Posterior vena cava (tissue), 2 donors: ENCODE data around the gene H1-8. TPM values are rescaled to one million over a fixed set of nuclear protein-coding genes. Genes with fewer than 3 reads are reported as not detected.
"Not testable (repeated sequence)": the region's sequence is repeated elsewhere in the genome, so short reads cannot be mapped to it uniquely, and the experiment has no call there.

ENCODE experiments used
- DNase-seq: peaks from one replicate; pipeline ENCODE4 v3.0.0-alpha.2; 2020; ENCODE audit warnings: low spot score
- intact Hi-C, 2 donors: fragments of 100-400 bp; cut with DNase I; formaldehyde crosslinking; loops; one replicate each; pipeline versions ENCODE4 v1.14.1 to v1.14.2; 2022 to 2023
- long read RNA-seq, 2 donors: library from polyadenylated mRNA; unstranded; transcript quantifications; one replicate each; pipeline ENCODE4 v2.0.0, GENCODE V29; 2020 to 2021
- total RNA-seq, 2 donors: library from RNA; stranded (reverse); fragmentation: NEBNext Ultra II Directional; extraction: Animal tissue kit (Norgen Biotek cat#: 25700); gene quantifications; one replicate each; pipeline ENCODE4 v1.2.1, GENCODE V29; 2021
- donor health status: DM: yes; HTN: yes; CAD: no.
- donor health status: DM: yes; HTN: yes; CAD: no.

H1-8 gene
- not detected for total RNA-seq
- long read RNA-seq, donor 1, result 0 reads
- long read RNA-seq, donor 2, result 0 reads

DNA sequence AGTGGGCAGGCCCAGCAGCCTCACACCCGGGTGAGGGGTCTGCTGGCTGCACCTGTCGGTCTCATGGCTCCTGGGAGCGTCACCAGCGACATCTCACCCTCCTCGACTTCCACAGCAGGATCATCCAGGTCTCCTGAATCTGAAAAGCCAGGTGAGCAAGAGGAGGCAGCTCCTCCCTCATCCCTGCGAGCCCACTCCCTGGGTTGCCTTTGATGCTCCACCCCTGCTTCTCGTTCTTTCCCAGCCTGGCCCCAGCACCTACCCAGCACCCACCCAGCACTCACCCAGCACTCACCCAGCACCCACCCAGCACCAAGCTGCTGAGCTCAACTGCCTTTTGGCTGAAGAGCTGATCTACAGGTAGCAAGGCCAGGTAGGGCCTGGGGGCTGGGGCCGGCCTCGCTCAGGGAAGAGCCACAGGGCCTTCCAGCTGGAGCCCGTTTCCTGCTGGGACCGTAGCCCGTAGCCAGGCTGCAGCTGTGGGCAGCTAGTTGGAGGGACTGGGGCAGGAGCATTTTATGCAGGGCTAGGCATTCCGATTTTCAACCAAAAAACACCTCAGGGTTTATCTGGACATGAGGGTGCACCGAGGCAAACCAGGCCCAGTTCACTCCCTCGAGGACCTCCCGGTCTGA lies at the start of gene H1-8:
TSS of gene H1-8 (plus strand) at position 20 of the 635 bp plus-strand sequence. CDS start at position 64, 44 bp downstream.
- no peak for DNase-seq
- intact Hi-C loops, result no loop called here

GRCh38 chr3:129493206-129493605 lies 49.8 kb upstream of the H1-8 start:
- intact Hi-C loops, result no loop called here
- no peak for DNase-seq

DNA sequence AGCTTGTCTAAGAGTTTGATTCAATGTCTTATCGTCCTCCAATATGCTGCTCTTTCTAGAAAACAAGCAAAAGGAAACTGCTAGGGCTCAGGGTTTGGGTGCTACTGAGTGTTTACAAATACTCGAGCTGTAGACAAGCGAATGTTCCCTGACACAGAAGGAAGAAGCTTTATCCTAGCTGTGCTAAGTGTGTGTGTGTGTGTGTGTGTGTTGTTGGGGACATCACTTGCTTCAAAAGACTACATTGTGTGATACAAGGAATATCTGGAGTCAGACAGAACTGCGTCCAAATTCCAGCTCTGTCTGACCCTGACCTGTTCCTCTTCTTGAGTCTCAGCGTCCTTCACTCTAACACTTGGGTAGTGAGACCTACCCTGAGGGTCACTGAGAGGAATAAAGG lies 48.5 kb upstream of the H1-8 start:
- DNase-seq, intact Hi-C loops: not testable (repeated sequence)

GRCh38 chr3:129495006-129495639 lies 47.9 kb upstream of the H1-8 start:
- DNase-seq, result peak; percentile 65
- intact Hi-C loops, result not testable (repeated sequence)

DNA sequence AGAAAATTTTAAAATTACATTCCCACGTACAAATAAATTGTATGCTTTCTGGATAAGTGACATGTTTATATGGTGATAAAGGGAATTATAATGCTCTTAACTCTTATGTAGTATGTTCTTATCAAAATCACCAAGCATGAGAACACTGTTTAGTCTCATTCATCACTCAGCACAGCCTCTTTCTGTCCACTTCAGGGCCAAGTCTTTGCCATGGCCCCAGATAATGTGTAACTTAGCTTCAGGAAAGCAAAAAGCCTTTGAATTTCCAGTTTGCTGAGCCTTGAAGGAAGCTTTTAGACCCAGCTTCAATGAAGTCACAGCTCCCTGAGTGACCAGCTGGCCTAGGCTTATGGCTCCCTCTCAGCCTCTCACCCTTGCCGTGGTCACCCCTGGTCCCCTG lies 45.1 kb upstream of the H1-8 start:
- intact Hi-C loops, DNase-seq: not testable (repeated sequence)

DNA sequence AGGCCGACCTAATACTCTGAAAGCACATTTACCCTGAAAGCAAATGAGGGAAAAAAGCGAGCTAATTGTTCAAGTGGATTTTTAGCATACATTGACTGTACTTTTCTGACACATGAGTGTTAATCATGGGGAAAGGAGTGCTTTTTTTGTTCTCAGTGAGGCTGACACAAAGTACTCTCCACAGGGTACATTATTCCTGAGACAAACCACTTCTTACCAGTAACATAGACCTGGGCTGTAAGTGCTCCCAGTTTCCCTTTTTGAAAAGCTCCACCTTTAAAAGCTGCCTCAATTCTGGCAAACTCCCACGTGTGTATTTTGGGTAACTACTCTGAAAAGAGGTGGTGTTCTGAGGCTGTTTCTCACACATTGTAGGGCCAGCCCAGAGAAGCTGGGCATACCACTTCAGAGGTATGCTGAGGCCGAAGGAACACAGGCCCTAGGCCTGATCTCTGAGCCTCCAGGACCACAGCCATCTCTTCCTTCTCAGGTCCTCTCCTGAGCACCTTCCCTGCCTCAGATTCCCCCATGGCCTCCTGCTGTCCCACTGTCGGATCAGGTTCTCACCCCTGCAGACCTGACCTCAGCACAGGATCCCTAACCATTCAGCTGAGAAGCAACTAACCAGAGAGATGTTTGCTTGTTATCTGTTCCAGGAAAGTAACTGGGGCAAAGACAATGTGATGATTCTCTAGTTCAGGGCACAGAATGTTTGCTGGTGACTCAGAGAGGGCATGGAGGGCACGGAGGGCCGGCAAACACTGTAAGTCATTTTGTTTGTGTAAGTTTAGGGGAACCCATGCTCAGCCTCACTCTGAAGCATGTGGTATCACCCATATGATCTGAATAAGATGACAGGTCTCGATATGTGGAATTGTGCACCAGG lies 44.1 kb upstream of the H1-8 start:
- DNase-seq, intact Hi-C loops: not testable (repeated sequence)

GRCh38 chr3:129499604-129500333 lies 43.2 kb upstream of the H1-8 start:
- DNase-seq, result not testable (repeated sequence)
- intact Hi-C loops, result loop anchor here in 1 of 2 donors (5.0 kb wide), 1 partner anchor 108 kb away; the partner anchor contains the start of gene PLXND1

- intact Hi-C loops, result loop anchor here in 1 of 2 donors (5.0 kb wide), 1 partner anchor 107 kb away; the partner anchor contains the start of gene PLXND1
- DNase-seq, result no peak
These were observed 42.7 kb upstream of the H1-8 start for GRCh38 chr3:129500334-129500658.

GRCh38 chr3:129501630-129502029 lies 41.3 kb upstream of the H1-8 start:
- no peak for DNase-seq
- intact Hi-C loops, result loop anchor here in 1 of 2 donors (5.0 kb wide), 1 partner anchor 106 kb away; the partner anchor contains the start of gene PLXND1

GRCh38 chr3:129502641-129503408 lies 40.1 kb upstream of the H1-8 start:
- no peak for DNase-seq
- intact Hi-C loops, result loop anchor here in 1 of 2 donors (5.0 kb wide), 1 partner anchor 104 kb away; the partner anchor contains the start of gene PLXND1

GRCh38 chr3:129503471-129504291 lies 39.3 kb upstream of the H1-8 start:
- no peak for DNase-seq
- intact Hi-C loops, result loop anchor here in 1 of 2 donors (5.0 kb wide), 1 partner anchor 104 kb away; the partner anchor contains the start of gene PLXND1

GRCh38 chr3:129504471-129505100 lies 38.4 kb upstream of the H1-8 start:
- no peak for DNase-seq
- intact Hi-C loops, result loop anchor here in 1 of 2 donors (5.0 kb wide), 1 partner anchor 103 kb away; the partner anchor contains the start of gene PLXND1

- no peak for DNase-seq
- intact Hi-C loops, result no loop called here
These were observed 37.6 kb upstream of the H1-8 start for GRCh38 chr3:129505341-129505740.

- no peak for DNase-seq
- intact Hi-C loops, result no loop called here
These were observed 36.7 kb upstream of the H1-8 start for GRCh38 chr3:129506231-129506742.

DNA sequence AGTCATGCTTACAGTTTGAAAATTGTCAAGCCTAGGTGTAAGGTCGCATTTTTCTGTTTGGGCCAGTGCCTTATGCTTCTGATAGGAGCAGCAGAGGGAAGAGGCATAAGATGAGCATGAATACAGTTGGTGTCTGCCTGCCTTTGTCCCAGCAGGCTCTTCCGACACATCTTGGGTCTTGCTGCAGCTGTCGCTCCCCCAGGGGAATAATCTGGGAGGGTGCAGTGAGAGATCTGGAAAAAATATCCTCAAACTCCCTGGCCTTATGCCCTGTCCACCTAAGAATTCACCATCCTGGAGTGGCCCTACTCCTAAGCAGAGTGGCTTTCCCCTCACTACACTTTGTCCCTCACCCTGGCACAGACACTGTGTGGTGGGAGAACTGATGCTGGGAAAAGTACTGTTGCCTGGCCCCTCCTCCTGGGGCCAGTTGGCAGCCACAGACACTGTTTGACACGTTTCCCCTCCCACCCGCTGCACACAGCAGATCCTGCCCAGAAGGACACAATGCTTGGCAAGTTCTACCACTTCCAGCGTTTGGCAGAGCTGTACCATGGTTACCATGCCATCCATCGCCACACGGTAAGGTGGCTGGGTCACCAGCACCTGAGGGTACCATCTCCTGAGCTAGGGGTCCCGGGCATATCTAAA lies 35.7 kb upstream of the H1-8 start:
- DNase-seq, result no peak
- intact Hi-C loops, result no loop called here

GRCh38 chr3:129512595-129512994 lies 30.4 kb upstream of the H1-8 start:
- intact Hi-C loops, result no loop called here
- no peak for DNase-seq
